ENCODE measurements around the gene POPDC2. TPM values are rescaled to one million over a fixed set of nuclear protein-coding genes. Genes with fewer than 3 reads are reported as not detected.

POPDC2 gene
- total RNA-seq, 1 experiment from 2014 or later = 0.37 TPM

- H3K14ac ChIP-seq (ENCODE audit: insufficient read depth, low read length) = no peak overlapping the region
- Mint-ChIP-seq H3K9me3 (no peaks in the 10 kb centered on the region), H3K27me3 (ENCODE audit: low read depth) (no peaks in the 10 kb centered on the region), H3K36me3 (ENCODE audit: insufficient read depth in 1 of 3, low read depth in 3 of 3) (peaks cover 11 to 43% (median 36%) of the 10 kb centered on the region in 3 experiments), H3K4me3 (peak overlapping the region; percentile 86 to 96), H3K4me1 (peaks cover 18 to 19% of the 10 kb centered on the region in 2 experiments), H3K27ac (no peak overlapping the region)
- no peaks in the 10 kb centered on the region for H3K23me2 ChIP-seq (ENCODE audit: insufficient read length, low read depth, low read length, poor library complexity, severe bottlenecking)
- no peaks in the 10 kb centered on the region for H3K27me3 ChIP-seq (ENCODE audit: insufficient read depth, low read length)
- H4K8ac ChIP-seq (replicated peaks; ENCODE audit: insufficient read length, low read depth, low read length) = no peak overlapping the region
- H3K27ac ChIP-seq (ENCODE audit: insufficient read length, low read depth, low read length) = no peak overlapping the region
- H2AK5ac ChIP-seq (ENCODE audit: insufficient read length, low read length) = no peak overlapping the region
- no peak overlapping the region for H4K5ac ChIP-seq (ENCODE audit: insufficient read length, low read depth, low read length)
- H2AFZ ChIP-seq (ENCODE audit: low read length) = no peak overlapping the region
- H2BK120ac ChIP-seq (ENCODE audit: low read depth, low read length, poor library complexity, severe bottlenecking) = no peak overlapping the region
- no peak for TF ChIP-seq CTCF (conservative IDR thresholded peaks at IDR 0.05)
- no CpG with 5 or more reads among the region's 1 CpG for WGBS (ENCODE audit: extremely low coverage, insufficient read length, low lambda C conversion rate)
- no peak overlapping the region for H3K56ac ChIP-seq (ENCODE audit: insufficient read length, low read depth, low read length)
- H3K79me2 ChIP-seq (ENCODE audit: insufficient read depth, low read length) = peaks cover 5% of the 10 kb centered on the region; the same call in 1 of the 2 replicates
- no peaks in the 10 kb centered on the region for H3K4me1 ChIP-seq (ENCODE audit: insufficient read depth, low read length)
- no peaks in the 10 kb centered on the region for H4K20me1 ChIP-seq (ENCODE audit: control insufficient read depth, insufficient read depth, insufficient read length)
- no peak overlapping the region for H3K18ac ChIP-seq (ENCODE audit: insufficient read length, low read depth, low read length)
- no peak overlapping the region for H3K4ac ChIP-seq (ENCODE audit: low read depth, low read length)
- DNase-seq = no peak
- H3K23ac ChIP-seq (ENCODE audit: insufficient read length, low read depth, low read length) = no peak overlapping the region
- no peaks in the 10 kb centered on the region for H3K79me1 ChIP-seq (ENCODE audit: insufficient read depth, low read depth, low read length, poor library complexity, severe bottlenecking)
- no peak overlapping the region for H2BK15ac ChIP-seq (ENCODE audit: low read depth, low read length)
- H2BK20ac ChIP-seq (ENCODE audit: low read depth, low read length, poor library complexity, severe bottlenecking) = no peak overlapping the region
- no peak overlapping the region for H3T11ph ChIP-seq (ENCODE audit: low read length)
- H2BK5ac ChIP-seq (ENCODE audit: insufficient read length, low read length) = no peak overlapping the region
- H2BK12ac ChIP-seq (ENCODE audit: insufficient read length, low read depth, low read length) = no peak overlapping the region
- peak overlapping the region; percentile 97 for H3K4me2 ChIP-seq (ENCODE audit: insufficient read depth, insufficient read length, low read length)
- H3K9me3 ChIP-seq (ENCODE audit: control insufficient read depth, low read depth, low read length) = no peaks in the 10 kb centered on the region
- H3K9ac ChIP-seq (ENCODE audit: extremely low read depth, insufficient read length, low read length) = peak overlapping the region; percentile 95
- no peak overlapping the region for H4K91ac ChIP-seq (ENCODE audit: insufficient read length, low read depth, low read length)
Measured at GRCh38 chr3:119676020-119676419, 15.6 kb upstream of the POPDC2 start.
